GM12872 (cell line): Measurements from ENCODE around the gene ARHGAP15.

Experiments
- TF ChIP-seq, protein P1 (sequence below): IDR thresholded peaks from 3 replicates; pipeline ENCODE4 v1.5.1; 2011; ENCODE audit warnings: low read depth, mild to moderate bottlenecking, low read length, moderate library complexity; ENCODE audit not compliant: insufficient read depth

Gene ARHGAP15

DNA sequence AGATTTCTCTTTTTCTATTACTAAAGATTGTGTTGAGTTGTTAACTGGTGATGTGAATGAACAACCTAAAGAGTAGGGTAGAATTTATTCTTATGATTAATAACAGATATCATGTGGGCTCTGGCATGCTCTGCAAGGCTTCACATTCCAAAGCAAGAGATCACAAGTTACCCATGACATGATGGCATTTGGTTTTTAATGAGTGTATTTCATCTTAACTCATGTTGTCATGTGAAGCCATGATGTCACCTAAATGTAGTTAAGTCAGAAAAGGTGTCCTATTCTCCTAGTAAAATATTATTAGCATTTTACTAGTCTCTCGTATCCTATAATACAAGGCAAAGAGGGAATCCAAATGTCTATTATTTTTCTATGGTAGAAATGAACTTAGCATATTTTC, 678.0 kb downstream of the ARHGAP15 start:
- TF ChIP-seq, protein P1, sequence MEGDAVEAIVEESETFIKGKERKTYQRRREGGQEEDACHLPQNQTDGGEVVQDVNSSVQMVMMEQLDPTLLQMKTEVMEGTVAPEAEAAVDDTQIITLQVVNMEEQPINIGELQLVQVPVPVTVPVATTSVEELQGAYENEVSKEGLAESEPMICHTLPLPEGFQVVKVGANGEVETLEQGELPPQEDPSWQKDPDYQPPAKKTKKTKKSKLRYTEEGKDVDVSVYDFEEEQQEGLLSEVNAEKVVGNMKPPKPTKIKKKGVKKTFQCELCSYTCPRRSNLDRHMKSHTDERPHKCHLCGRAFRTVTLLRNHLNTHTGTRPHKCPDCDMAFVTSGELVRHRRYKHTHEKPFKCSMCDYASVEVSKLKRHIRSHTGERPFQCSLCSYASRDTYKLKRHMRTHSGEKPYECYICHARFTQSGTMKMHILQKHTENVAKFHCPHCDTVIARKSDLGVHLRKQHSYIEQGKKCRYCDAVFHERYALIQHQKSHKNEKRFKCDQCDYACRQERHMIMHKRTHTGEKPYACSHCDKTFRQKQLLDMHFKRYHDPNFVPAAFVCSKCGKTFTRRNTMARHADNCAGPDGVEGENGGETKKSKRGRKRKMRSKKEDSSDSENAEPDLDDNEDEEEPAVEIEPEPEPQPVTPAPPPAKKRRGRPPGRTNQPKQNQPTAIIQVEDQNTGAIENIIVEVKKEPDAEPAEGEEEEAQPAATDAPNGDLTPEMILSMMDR: no peak

DNA sequence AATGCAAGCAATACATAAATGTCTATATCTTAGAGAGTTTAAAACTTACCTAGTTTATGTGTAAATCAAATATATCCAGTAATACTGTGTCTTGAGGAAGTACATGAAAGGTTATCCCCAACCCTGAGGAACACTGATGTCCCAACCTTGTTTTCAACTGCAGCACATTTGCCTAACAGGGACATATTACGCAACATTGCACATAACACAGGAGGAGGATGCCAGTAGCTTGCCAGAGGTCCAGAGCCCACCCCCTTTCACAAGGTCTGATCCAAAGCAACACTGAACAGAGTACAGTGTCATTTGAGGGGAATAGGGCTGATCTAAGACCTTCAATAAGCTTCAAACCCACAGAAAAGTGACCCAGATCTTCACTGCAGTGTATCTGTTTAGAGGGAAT, 678.5 kb downstream of the ARHGAP15 start:
- TF ChIP-seq, protein P1: no peak

DNA sequence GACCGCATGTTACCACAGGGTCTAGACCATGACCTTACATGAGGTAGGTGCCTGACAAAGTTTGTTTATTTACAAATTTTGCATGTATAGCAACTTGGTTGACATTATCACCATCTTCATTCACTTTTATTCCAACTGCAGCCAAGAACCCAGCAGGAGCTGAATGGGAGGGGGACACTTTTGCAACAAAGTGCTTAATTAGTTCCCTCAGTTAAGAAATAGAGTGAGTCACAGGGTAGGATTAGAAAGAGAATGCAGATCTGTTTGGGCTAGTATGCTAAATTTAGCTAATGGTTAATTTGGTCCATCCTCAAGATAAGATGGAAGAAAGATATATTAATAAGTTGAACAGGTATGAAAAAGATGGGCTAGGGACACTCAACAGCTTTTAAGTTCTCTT, 678.9 kb downstream of the ARHGAP15 start:
- TF ChIP-seq, protein P1: no peak

DNA sequence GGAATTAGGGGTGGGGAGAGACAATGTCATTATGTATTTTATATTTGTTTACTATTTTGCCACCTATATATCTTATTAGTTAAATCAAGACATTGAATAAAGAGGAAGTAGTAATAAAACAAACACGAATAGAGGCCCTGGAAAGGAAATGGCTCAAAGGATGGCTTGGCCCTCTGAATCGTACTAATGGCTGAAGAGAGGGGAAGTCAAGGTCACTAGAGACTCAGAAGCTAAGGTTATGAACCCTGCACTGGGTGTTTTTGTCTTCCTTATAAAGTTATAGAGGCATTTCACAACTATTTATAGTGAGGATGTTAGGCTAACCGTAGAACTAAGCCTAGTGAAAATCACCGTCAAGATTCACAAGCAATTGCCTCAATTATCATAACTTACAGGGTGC, 685.9 kb downstream of the ARHGAP15 start:
- TF ChIP-seq, protein P1: no peak

DNA sequence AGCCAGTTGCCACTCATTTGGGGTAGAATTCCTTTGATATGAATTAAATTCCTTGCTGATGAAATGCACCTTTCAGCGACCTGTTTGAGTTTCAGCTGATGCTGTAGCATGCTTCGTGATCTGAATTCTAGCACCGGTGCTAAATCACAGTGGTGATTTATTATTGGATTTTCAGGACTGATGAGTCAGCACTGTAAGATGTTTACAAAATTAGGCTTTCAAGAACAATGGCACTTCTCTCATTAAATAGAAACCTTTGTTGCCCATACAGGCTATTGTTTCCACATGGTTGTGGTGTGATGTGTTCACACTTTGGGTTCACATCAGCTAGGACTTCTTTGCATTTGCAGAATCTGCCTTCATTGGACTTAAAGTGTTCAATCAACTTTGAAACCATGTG, 687.7 kb downstream of the ARHGAP15 start:
- TF ChIP-seq, protein P1: no peak
